Spinal cord (tissue), 10 donors: ENCODE data around the gene XIRP2. TPM values are rescaled to one million over a fixed set of nuclear protein-coding genes. Genes with fewer than 3 reads are reported as not detected.

Experiments used
- DNase-seq, 6 donors: peaks; one replicate each; pipeline versions ENCODE4 v3.0.0 to v3.0.0-alpha.2; 2013 to 2015; ENCODE audit warnings: low spot score in 6 of 6, low read depth in 4 of 6
- H3K27ac ChIP-seq: one replicate; pipeline ENCODE4 v1.5.1; 2013; ENCODE audit warnings: low read depth, low read length, control low read depth
- H3K27me3 ChIP-seq: one replicate; pipeline ENCODE4 v1.6.1; 2013; ENCODE audit warnings: low read length; ENCODE audit not compliant: control insufficient read depth, insufficient read depth
- H3K36me3 ChIP-seq: one replicate; pipeline ENCODE4 v1.6.1; 2013; ENCODE audit warnings: low read length; ENCODE audit not compliant: control insufficient read depth, insufficient read depth
- H3K4me1 ChIP-seq: one replicate; pipeline ENCODE4 v1.6.1; 2013; ENCODE audit warnings: low read length; ENCODE audit not compliant: control insufficient read depth, insufficient read depth
- H3K4me3 ChIP-seq: one replicate; pipeline ENCODE4 v1.5.1; 2013; ENCODE audit warnings: low read depth, low read length, control low read depth
- H3K9me3 ChIP-seq: one replicate; pipeline ENCODE4 v1.6.1; 2013; ENCODE audit warnings: low read length; ENCODE audit not compliant: control insufficient read depth, insufficient read depth
- WGBS: methylation state at CpG from one replicate; pipeline ENCODE4 v1.1.5; 2013; ENCODE audit warnings: missing lambda C conversion rate; ENCODE audit not compliant: insufficient coverage; 5-methylcytosine and 5-hydroxymethylcytosine counted together
- polyA plus RNA-seq, 2 donors: library from polyadenylated mRNA; unstranded; fragments of 120-200 nt; gene quantifications; one replicate each; pipeline ENCODE4 v1.2.1, GENCODE V29; 2013; ENCODE audit not compliant: insufficient read length in 2 of 2
- total RNA-seq, 2 donors: library from RNA; depleted of rRNA in 1 of 2; stranded (reverse); fragments of 120-200 nt in 1 of 2; fragments of >200 nt in 1 of 2; gene quantifications; one replicate each; pipeline versions ENCODE4 v1.2.3 to v1.2.4, GENCODE V29; 2013 to 2014
- donor health status: healthy.

The XIRP2 gene
- total and polyA plus RNA-seq, 4 donors = 0.35 to 1.6 (median 0.49) TPM

GRCh38 chr2:167151894-167152293 lies 263.6 kb downstream of the XIRP2 start:
- Histone ChIP-seq H3K36me3 (no peaks in the 10 kb centered on the region), H3K27me3 (no peaks in the 10 kb centered on the region), H3K27ac (no peak overlapping the region), H3K9me3 (no peaks in the 10 kb centered on the region), H3K4me1 (no peaks in the 10 kb centered on the region), H3K4me3 (no peak overlapping the region)
- WGBS = 80% methylated on average over 1 of the region's 1 CpG
- DNase-seq = no peak

DNA sequence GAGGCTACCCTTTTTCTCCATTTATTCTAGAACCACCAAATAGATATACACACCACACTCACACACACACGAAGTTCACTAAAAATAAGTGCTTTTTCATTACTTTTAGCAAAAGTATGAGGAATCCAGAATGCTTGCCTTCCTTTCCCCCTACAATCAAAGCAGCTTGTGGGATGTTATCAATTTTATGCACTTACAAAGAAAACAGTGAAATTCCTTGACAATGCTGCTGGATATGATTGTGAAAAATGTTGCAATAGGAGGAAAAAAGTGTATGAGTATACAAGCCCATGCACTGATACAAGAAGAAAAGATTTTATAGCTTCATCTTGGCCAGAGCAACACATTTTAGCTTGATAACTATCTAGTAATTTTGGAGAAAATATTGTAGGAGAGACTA lies 269.2 kb downstream of the XIRP2 start:
- H3K27me3 ChIP-seq = no peaks in the 10 kb centered on the region
- H3K27ac ChIP-seq = no peak overlapping the region
- H3K9me3 ChIP-seq = peaks cover 3% of the 10 kb centered on the region
- DNase-seq = peak in 1 of 6 donors; percentile 3
- H3K36me3 ChIP-seq = no peaks in the 10 kb centered on the region
- H3K4me1 ChIP-seq = no peaks in the 10 kb centered on the region
- no CpG with 5 or more reads among the region's 1 CpG for WGBS
- no peak overlapping the region for H3K4me3 ChIP-seq

DNA sequence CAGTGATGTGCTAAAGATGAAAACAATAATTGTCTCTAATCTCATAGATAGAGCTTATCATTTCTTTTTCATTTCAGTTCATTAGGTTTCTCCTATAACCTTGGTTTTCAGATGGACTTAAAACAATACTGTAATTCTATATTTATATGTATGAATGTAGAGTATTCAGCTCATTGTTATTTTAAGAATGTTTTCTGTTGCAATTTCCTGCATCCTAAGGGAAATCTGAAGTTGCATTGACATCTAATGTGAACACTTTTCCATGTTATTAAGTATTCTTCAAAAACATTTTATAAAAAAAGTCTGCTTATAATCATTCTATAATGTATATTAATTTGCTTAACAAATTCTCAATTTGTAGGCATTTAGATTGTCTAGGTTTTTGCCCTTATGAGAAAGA lies 288.9 kb downstream of the XIRP2 start:
- DNase-seq = no peak
- Histone ChIP-seq H3K27me3 (no peaks in the 10 kb centered on the region), H3K9me3 (no peaks in the 10 kb centered on the region), H3K27ac (no peak overlapping the region), H3K36me3 (no peaks in the 10 kb centered on the region), H3K4me1 (no peaks in the 10 kb centered on the region), H3K4me3 (no peak overlapping the region)

DNA sequence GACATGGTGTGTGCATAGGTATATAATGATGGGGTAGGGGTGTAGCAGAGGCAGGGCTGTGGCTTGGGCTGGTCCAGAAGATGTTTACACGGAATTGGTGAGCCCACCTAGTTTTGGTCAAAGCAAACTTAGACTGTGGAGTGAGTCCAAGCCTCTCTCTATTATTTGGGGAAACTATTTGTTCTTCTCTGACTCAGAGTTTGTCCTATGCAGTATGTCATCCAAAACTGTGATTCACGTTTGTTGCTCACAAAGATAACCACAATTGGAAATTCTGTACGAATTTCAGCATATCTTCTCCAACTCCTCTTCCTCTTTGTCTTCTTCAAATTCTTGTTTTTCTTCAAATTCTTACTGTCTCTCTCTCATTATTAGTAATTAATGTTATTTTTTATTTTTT lies 292.9 kb downstream of the XIRP2 start:
- no peaks in the 10 kb centered on the region for H3K4me1 ChIP-seq
- no peak overlapping the region for H3K27ac ChIP-seq
- H3K4me3 ChIP-seq = no peak overlapping the region
- H3K9me3 ChIP-seq = no peaks in the 10 kb centered on the region
- no peaks in the 10 kb centered on the region for H3K27me3 ChIP-seq
- H3K36me3 ChIP-seq = no peaks in the 10 kb centered on the region
- 100% methylated on average over 2 of the region's 3 CpGs for WGBS
- DNase-seq = no peak

- H3K4me3 ChIP-seq = no peak overlapping the region
- no peak for DNase-seq
- no peaks in the 10 kb centered on the region for H3K9me3 ChIP-seq
- H3K27ac ChIP-seq = no peak overlapping the region
- H3K4me1 ChIP-seq = no peaks in the 10 kb centered on the region
- no CpG with 5 or more reads among the region's 4 CpGs for WGBS
- H3K36me3 ChIP-seq = no peaks in the 10 kb centered on the region
- no peaks in the 10 kb centered on the region for H3K27me3 ChIP-seq
Measured at GRCh38 chr2:167181688-167182087, 293.4 kb downstream of the XIRP2 start.

- WGBS = no CpG with 5 or more reads among the region's 2 CpGs
- no peak overlapping the region for H3K27ac ChIP-seq
- no peaks in the 10 kb centered on the region for H3K27me3 ChIP-seq
- no peak overlapping the region for H3K4me3 ChIP-seq
- no peak for DNase-seq
- H3K9me3 ChIP-seq = no peaks in the 10 kb centered on the region
- no peaks in the 10 kb centered on the region for H3K4me1 ChIP-seq
- H3K36me3 ChIP-seq = no peaks in the 10 kb centered on the region
Measured at GRCh38 chr2:167182403-167182802, 294.1 kb downstream of the XIRP2 start.

- no peaks in the 10 kb centered on the region for H3K36me3 ChIP-seq
- no peaks in the 10 kb centered on the region for H3K27me3 ChIP-seq
- whole genome bisulfite sequencing = no CpG with 5 or more reads among the region's 3 CpGs
- H3K4me3 ChIP-seq = no peak overlapping the region
- H3K4me1 ChIP-seq = no peaks in the 10 kb centered on the region
- DNase-seq = peak in 3 of 6 donors; percentile 14 to 93 (median 86)
- H3K27ac ChIP-seq = no peak overlapping the region
- H3K9me3 ChIP-seq = no peaks in the 10 kb centered on the region
Measured at GRCh38 chr2:167183931-167184330, 295.7 kb downstream of the XIRP2 start.

DNA sequence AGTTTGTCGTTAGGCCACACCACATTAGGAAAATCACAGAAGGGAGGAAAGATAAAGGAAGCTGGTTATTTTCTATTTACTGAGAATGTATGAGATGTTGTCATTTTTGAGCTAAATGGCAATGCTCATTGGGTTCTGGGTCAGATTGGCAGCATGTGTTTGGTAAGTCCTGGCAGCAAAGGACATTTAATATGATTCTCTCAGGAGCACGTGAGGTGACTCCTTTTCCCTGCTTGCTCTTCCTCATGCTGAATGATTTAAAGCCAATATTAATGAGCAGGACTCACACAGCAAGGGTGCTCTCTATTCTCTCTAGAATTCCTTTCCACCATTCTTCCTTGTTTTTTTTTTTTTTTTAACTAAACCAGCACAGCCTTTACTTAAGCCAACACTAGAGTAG lies 298.2 kb downstream of the XIRP2 start:
- Histone ChIP-seq H3K27ac (no peak overlapping the region), H3K4me3 (no peak overlapping the region), H3K4me1 (no peaks in the 10 kb centered on the region), H3K9me3 (no peaks in the 10 kb centered on the region), H3K36me3 (no peaks in the 10 kb centered on the region), H3K27me3 (no peaks in the 10 kb centered on the region)
- no peak for DNase-seq
- 57% methylated on average over 1 of the region's 2 CpGs for WGBS

- 85% methylated on average over 2 of the region's 6 CpGs for WGBS
- no peak overlapping the region for H3K27ac ChIP-seq
Measured at GRCh38 chr2:167187049-167187727, 298.9 kb downstream of the XIRP2 start.

More at GRCh38 chr2:167187049-167187727, 298.9 kb downstream of the XIRP2 start:
- H3K4me1 ChIP-seq = no peaks in the 10 kb centered on the region
- no peaks in the 10 kb centered on the region for H3K27me3 ChIP-seq
- no peak overlapping the region for H3K4me3 ChIP-seq
- no peak for DNase-seq
- H3K9me3 ChIP-seq = no peaks in the 10 kb centered on the region
- H3K36me3 ChIP-seq = no peaks in the 10 kb centered on the region
